HepG2 (cell line): ENCODE results near the gene ACSM2A. TPM values are rescaled to one million over a fixed set of nuclear protein-coding genes. Genes with fewer than 3 reads are reported as not detected.
A peak's percentile ranks its signal among the peaks of the same experiment; 100 is the strongest.

Source experiments
- DNMT1 ChIP-seq: sonication (generic); formaldehyde crosslinking; IDR thresholded peaks from 2 replicates; pipeline ENCODE4 v1.5.1; 2020; ENCODE audit warnings: mild to moderate bottlenecking, missing genetic modification reagents
- HNF4G ChIP-seq, 2 experiments: sonication (generic) in 1 of 2; formaldehyde crosslinking in 1 of 2; IDR thresholded peaks; 2 replicates each; pipeline versions ENCODE4 v1.4.0 to v1.6.1; 2011 to 2020; ENCODE audit warnings: borderline replicate concordance in 2 of 2, low read depth in 2 of 2, mild to moderate bottlenecking in 2 of 2, low read length in 1 of 2, missing genetic modification reagents in 1 of 2, moderate library complexity in 1 of 2
- NCOA2 ChIP-seq: sonication (generic); formaldehyde crosslinking; IDR thresholded peaks from 2 replicates; pipeline ENCODE4 v1.8.0; 2022; ENCODE audit warnings: inconsistent platforms
- PHF21A ChIP-seq: sonication (generic); formaldehyde crosslinking; IDR thresholded peaks from 2 replicates; pipeline ENCODE4 v1.5.0; 2020; ENCODE audit warnings: mild to moderate bottlenecking, missing genetic modification reagents
- POGZ ChIP-seq: sonication (generic); formaldehyde crosslinking; IDR thresholded peaks from 2 replicates; pipeline ENCODE4 v1.4.0; 2020; ENCODE audit warnings: mild to moderate bottlenecking, missing genetic modification reagents
- PREB ChIP-seq: sonication (generic); formaldehyde crosslinking; IDR thresholded peaks from 2 replicates; pipeline ENCODE4 v1.4.0; 2020; ENCODE audit warnings: missing genetic modification reagents
- RXRA ChIP-seq: sonication (generic); formaldehyde crosslinking; IDR thresholded peaks from 2 replicates; pipeline ENCODE4 v1.5.1; 2020; ENCODE audit warnings: missing genetic modification reagents
- THAP11 ChIP-seq: IDR thresholded peaks from 2 replicates; pipeline ENCODE4 v1.6.1; 2016; ENCODE audit warnings: missing biosample characterization, missing genetic modification reagents
- THAP9 ChIP-seq: sonication (generic); formaldehyde crosslinking; IDR thresholded peaks from 2 replicates; pipeline ENCODE4; 2020; ENCODE audit warnings: missing genetic modification reagents, mild to moderate bottlenecking, borderline replicate concordance
- ZBTB26 ChIP-seq: IDR thresholded peaks from 2 replicates; pipeline ENCODE4 v1.6.1; 2016; ENCODE audit warnings: missing compliant biosample characterization, missing genetic modification reagents, borderline replicate concordance
- ZBTB3 ChIP-seq: sonication (generic); formaldehyde crosslinking; IDR thresholded peaks from 2 replicates; pipeline ENCODE4 v1.4.0; 2020; ENCODE audit warnings: low read depth, mild to moderate bottlenecking, moderate library complexity, missing genetic modification reagents, borderline replicate concordance
- ZFX ChIP-seq: sonication (generic); formaldehyde crosslinking; IDR thresholded peaks from 2 replicates; pipeline ENCODE4 v1.4.0; 2020; ENCODE audit warnings: mild to moderate bottlenecking, low read depth, missing genetic modification reagents, moderate library complexity
- ZMYM2 ChIP-seq: sonication (generic); formaldehyde crosslinking; IDR thresholded peaks from 2 replicates; pipeline ENCODE4 v1.8.0; 2022; ENCODE audit warnings: mild to moderate bottlenecking, missing genetic modification reagents
- ZNF235 ChIP-seq: sonication (generic); formaldehyde crosslinking; IDR thresholded peaks from 2 replicates; pipeline ENCODE4 v1.8.1; 2023; ENCODE audit warnings: mild to moderate bottlenecking, missing genetic modification reagents, borderline replicate concordance
- ZNF280D ChIP-seq: sonication (generic); formaldehyde crosslinking; IDR thresholded peaks from 2 replicates; pipeline ENCODE4 v1.5.1; 2020; ENCODE audit warnings: mild to moderate bottlenecking, missing genetic modification reagents
- ZNF512 ChIP-seq: sonication (generic); formaldehyde crosslinking; IDR thresholded peaks from 2 replicates; pipeline ENCODE4 v1.4.0; 2020; ENCODE audit warnings: mild to moderate bottlenecking, missing genetic modification reagents
- ZNF605 ChIP-seq: sonication (generic); formaldehyde crosslinking; IDR thresholded peaks from 2 replicates; pipeline ENCODE4 v1.8.0; 2022; ENCODE audit warnings: mild to moderate bottlenecking, missing genetic modification reagents
- polyA plus RNA-seq, 8 experiments: library from polyadenylated mRNA; depleted of rRNA in 3 of 8; stranded (reverse) in 7 of 8; unstranded in 1 of 8; fragments of >200 nt; fragmentation: Illumina TruSeq in 4 of 8; extraction: Trizol in 4 of 8; gene quantifications; 2 replicates each; pipeline versions ENCODE4 v1.2.1 to v1.2.3, GENCODE V29; 2011 to 2016; ENCODE audit warnings: low read depth in 4 of 8, missing spikeins in 1 of 8, mixed read lengths in 1 of 8; ENCODE audit not compliant: insufficient read depth in 1 of 8
- total RNA-seq, 5 experiments: library from RNA; depleted of rRNA; stranded (reverse); fragments of >200 nt; fragmentation: Illumina TruSeq; extraction: Trizol; gene quantifications; 2 replicates each; pipeline ENCODE4 v1.2.3, GENCODE V29; 2016; ENCODE audit warnings: low read depth in 1 of 5

Gene ACSM2A
- total and polyA plus RNA-seq, 2 of the 13 experiments (the other 11 are each of a cell fraction or from before 2014, with no cell fraction given) = 11.4 to 16.3 TPM

- TF ChIP-seq HNF4G (IDR thresholded peaks at IDR 0.05; ENCODE audit: borderline replicate concordance, low read depth, low read length) = no peak
- 0 out of 2 replicates have a peak, but pooled peaks have one; percentile 23 for TF ChIP-seq HNF4G (CRISPR knock-in tag; IDR thresholded peaks at IDR 0.05; ENCODE audit: borderline replicate concordance, low read depth)
- TF ChIP-seq ZNF512 (CRISPR knock-in tag) = no peak
- TF ChIP-seq PHF21A (CRISPR knock-in tag) = peak; percentile 32; the same call in 1 of the 2 replicates
- no peak for TF ChIP-seq ZNF605 (CRISPR knock-in tag)
- no peak for TF ChIP-seq PREB (CRISPR knock-in tag)
- TF ChIP-seq ZNF235 = no peak
- no peak for TF ChIP-seq THAP11 (CRISPR knock-in tag)
- peak; percentile 84 for TF ChIP-seq ZFX (CRISPR knock-in tag)
- TF ChIP-seq NCOA2 (CRISPR knock-in tag) = no peak; the same call in 1 of the 2 replicates
- 0 out of 2 replicates have a peak, but pooled peaks have one; percentile 10 for TF ChIP-seq POGZ (CRISPR knock-in tag)
- peak; percentile 89; the same call in 1 of the 2 replicates for TF ChIP-seq ZBTB3 (CRISPR knock-in tag)
- no peak for TF ChIP-seq ZNF280D (CRISPR knock-in tag)
- TF ChIP-seq RXRA (CRISPR knock-in tag) = peak; percentile 44; the same call in 1 of the 2 replicates
- peak; percentile 47; the same call in 1 of the 2 replicates for TF ChIP-seq THAP9 (CRISPR knock-in tag)
- no peak for TF ChIP-seq ZMYM2 (CRISPR knock-in tag)
- TF ChIP-seq DNMT1 (CRISPR knock-in tag) = no peak
- TF ChIP-seq ZBTB26 (CRISPR knock-in tag) = 0 out of 2 replicates have a peak, but pooled peaks have one; percentile 39
Observed at GRCh38 chr16:20409398-20410120, 41.8 kb upstream of the ACSM2A start, which contains the start of gene ACSM5 (continued).
